Neural cell (in vitro differentiated cells): Measurements from ENCODE around the gene CRACR2B.

Source experiments
- EP300 ChIP-seq: fragments of 450-650 bp; conservative IDR thresholded peaks from 2 replicates; pipeline ENCODE4 v1.6.1; 2014; ENCODE audit warnings: antibody characterized with exemption, mild to moderate bottlenecking, moderate library complexity; ENCODE audit not compliant: poor library complexity, severe bottlenecking
- EZH2 ChIP-seq: fragments of 200-600, 300-800 bp; shearing (Covaris generic), sonication (generic); IDR thresholded peaks from 2 replicates; pipeline ENCODE4 v1.6.1; 2014; ENCODE audit warnings: antibody characterized with exemption, low read length, borderline replicate concordance, mild to moderate bottlenecking; ENCODE audit not compliant: insufficient read depth, poor library complexity, severe bottlenecking
- POLR2AphosphoS5 ChIP-seq: IDR thresholded peaks from 2 replicates; pipeline ENCODE4 v1.6.1; 2012
- RAD21 ChIP-seq: fragments of 450-650 bp; conservative IDR thresholded peaks from 2 replicates; pipeline ENCODE4 v1.6.1; 2014; ENCODE audit warnings: antibody characterized with exemption, mild to moderate bottlenecking, moderate library complexity
- SMC3 ChIP-seq: fragments of 450-650 bp; conservative IDR thresholded peaks from 2 replicates; pipeline ENCODE4 v1.6.1; 2014; ENCODE audit warnings: antibody characterized with exemption, mild to moderate bottlenecking, moderate library complexity; ENCODE audit not compliant: poor library complexity
- TF ChIP-seq, protein P1 (sequence below): fragments of 450-650 bp; IDR thresholded peaks from 2 replicates; pipeline ENCODE4 v1.5.1; 2014; ENCODE audit warnings: antibody characterized with exemption, mild to moderate bottlenecking, moderate library complexity; ENCODE audit not compliant: poor library complexity, severe bottlenecking

DNA sequence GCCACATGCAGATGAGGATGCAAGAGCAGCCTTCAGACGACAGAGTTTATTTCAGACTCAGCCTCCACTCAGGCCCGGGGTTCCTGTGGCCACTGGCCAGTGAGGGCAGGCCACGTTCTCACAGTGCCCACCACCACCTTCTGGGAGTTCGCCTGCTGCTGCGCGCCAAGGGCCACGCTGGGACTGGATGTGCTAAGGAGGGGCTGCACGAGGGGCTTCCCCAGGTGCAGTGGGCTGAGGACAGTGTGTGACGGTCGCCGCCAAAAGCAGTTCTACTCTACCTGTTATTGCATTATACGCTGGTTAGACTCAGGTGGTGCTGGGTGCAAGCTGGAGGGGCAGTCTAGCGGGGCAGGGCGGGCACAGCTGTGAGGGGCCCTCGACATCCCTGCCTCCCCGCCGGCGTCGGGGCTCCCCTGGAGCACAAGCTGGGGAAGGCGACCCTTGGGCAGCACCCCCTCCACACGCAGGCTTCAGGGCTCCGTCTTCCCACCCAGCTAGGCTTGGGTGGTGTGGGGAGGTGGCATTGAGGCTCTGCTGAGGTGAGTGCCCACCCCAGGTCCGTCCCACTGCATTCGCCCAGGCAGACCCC lies 40.5 kb upstream of the CRACR2B start:
- TF ChIP-seq, protein P1, sequence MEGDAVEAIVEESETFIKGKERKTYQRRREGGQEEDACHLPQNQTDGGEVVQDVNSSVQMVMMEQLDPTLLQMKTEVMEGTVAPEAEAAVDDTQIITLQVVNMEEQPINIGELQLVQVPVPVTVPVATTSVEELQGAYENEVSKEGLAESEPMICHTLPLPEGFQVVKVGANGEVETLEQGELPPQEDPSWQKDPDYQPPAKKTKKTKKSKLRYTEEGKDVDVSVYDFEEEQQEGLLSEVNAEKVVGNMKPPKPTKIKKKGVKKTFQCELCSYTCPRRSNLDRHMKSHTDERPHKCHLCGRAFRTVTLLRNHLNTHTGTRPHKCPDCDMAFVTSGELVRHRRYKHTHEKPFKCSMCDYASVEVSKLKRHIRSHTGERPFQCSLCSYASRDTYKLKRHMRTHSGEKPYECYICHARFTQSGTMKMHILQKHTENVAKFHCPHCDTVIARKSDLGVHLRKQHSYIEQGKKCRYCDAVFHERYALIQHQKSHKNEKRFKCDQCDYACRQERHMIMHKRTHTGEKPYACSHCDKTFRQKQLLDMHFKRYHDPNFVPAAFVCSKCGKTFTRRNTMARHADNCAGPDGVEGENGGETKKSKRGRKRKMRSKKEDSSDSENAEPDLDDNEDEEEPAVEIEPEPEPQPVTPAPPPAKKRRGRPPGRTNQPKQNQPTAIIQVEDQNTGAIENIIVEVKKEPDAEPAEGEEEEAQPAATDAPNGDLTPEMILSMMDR, result no peak
- no peak for TF ChIP-seq EP300
- no peak for TF ChIP-seq POLR2AphosphoS5
- no peak for TF ChIP-seq EZH2
- no peak for TF ChIP-seq RAD21
- no peak for TF ChIP-seq SMC3
